NCI-H1105 (cell line): Measurements from ENCODE around the gene BCAS3.
A peak's percentile ranks its signal among the peaks of the same experiment; 100 is the strongest.

Source experiments
- DNase-seq: peaks from one replicate; lab custom pipeline; 2025; lab: John Stamatoyannopoulos, UW

The BCAS3 gene

GRCh38 chr17:60675997-60676396 lies 1.7 kb upstream of the BCAS3 start:
- DNase-seq, result no peak

DNA sequence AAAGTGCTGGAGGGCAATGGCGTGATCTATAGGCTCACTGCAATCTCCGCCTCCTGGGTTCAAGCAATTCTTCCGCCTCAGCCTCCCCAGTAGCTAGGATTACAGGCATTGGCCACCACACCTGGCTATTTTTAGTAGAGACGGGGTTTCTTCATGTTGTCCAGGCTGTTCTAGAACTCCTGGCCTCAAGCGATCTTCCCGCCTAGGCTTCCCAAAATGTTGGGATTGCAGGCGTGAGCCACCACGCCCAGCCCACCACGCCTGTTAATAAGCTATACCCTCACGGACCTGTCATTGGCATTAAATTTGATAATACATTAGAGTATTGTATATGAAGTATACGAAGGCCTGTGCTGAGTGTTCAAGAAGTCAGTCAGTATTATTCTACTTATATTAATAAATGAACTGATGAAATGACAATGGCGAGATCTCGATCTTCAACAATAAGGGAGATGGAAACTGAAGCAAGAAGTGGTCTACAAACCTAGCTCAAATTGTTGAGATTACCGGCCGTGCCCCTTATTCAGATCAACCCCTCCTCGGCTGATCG lies 818 bp upstream of the BCAS3 start:
- no peak for DNase-seq

DNA sequence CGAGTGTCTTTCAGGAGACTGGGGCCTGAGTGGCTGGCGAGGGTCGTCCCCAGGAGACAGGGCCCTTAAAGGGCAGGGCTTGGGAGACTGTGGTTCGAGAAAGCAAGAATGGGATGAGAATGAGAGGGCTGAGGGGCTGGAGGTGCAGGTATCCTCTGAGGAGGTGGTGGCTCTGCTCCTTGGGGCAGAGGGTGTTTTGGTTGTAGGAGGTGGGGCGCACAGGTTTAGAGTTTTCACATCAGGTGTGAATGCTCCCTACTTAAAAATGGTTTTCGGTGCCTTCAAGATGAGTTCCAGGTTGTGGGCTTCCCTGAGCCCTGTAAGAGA lies 430 bp downstream of the BCAS3 start:
- DNase-seq, result no peak

DNA sequence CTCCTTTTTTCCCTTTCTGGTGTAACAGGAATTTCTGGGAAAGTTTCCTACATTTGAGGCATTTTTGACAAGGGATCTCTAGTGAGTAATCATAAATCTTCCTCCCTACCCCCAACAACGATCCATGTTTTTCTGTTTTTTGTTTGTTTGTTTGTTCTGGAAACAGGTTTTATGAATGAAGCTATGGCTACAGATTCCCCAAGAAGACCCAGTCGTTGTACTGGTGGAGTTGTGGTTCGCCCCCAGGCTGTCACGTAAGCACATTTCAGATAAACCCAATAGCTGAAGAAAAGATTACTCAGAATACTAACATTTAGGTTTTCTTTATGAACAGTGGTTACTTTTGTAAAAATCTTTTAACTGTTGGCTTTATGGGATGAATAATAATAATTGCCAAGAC lies 1.6 kb downstream of the BCAS3 start:
- DNase-seq, result no peak

DNA sequence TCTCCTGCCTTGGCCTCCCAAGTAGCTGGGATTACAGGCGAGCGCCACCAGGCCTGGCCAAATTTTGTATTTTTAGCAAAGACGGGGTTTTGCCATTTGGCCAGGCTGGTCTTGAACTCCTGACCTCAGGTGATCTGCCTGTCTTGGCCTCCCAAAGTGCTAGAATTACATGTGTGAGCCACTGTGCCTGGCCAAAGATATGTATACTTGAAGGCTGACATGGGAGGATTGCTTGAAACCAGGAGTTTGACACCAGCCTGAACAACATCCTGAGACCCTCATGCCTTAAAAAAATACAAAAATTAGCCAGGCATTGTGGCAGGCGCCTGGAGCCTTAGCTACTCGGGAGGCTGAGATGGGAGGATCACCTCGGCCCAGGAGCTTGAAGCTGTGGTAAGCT lies 3.1 kb downstream of the BCAS3 start:
- DNase-seq, result no peak

DNA sequence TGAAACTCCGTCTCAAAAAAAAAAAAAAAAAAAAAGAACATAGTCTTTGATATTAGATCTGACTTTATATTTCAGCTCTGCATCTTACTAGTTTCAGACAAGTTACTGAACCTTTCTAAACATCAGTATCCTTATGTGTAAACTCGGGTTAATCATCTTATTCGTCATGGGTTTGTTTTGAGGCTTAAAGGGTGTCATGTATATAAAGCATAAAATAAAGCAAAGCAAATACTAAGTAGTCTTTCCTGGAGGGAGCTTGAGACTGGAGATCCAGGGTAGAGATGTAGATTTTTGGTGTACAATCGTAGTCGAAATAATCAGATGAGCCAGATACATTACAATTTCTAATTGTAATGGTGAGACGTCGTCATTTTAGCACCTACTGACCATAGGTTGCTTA lies 7.8 kb downstream of the BCAS3 start:
- no peak for DNase-seq

DNA sequence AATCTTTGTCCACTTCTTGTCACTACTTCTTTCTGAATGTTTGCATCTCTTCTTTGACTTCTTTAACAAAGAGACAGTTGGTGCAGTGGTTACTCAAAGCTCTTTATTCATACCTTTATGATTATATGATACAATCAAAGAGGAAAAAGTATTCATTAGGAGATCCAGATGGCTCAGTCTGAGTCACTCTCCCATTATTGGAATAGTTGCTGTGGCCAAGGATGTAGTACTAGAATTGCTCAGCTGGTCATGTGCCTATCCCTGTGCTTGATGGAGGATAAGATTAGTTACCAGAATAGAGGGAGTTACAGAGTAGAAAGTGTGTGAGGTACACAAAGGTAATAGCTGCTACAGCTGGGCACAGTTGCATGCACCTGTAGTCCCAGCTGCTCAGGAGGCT lies 18.3 kb downstream of the BCAS3 start:
- DNase-seq, result no peak

DNA sequence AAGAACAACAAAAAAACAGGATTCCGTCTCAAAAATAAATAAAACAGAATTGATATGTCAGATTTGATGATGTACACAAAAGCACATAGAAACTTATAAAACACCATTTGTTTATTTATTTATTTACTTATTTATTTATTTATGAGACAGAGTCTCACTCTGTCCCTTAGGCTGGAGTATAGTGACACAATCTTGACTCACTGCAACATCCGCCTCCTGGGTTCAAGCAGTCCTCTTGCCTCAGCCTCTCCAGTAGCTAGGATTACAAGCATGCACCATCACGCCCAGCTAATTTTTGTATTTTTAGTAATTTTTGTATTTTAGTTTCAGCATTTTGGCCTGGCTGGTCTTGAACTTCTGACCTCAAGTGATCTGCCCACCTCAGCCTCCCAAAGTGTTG lies 21.4 kb downstream of the BCAS3 start:
- no peak for DNase-seq

GRCh38 chr17:60704170-60704569 lies 26.5 kb downstream of the BCAS3 start:
- DNase-seq, result no peak

- DNase-seq, result no peak
Measured at GRCh38 chr17:60712675-60713074, 35.0 kb downstream of the BCAS3 start.

- no peak for DNase-seq
Measured at GRCh38 chr17:60713608-60714007, 36.0 kb downstream of the BCAS3 start.

- DNase-seq, result no peak
Measured at GRCh38 chr17:60716766-60717165, 39.1 kb downstream of the BCAS3 start.

GRCh38 chr17:60717814-60718213 lies 40.2 kb downstream of the BCAS3 start:
- no peak for DNase-seq

- DNase-seq, result peak; percentile 19
Measured at GRCh38 chr17:60720763-60721531, 43.3 kb downstream of the BCAS3 start.

- no peak for DNase-seq
Measured at GRCh38 chr17:60724647-60725046, 47.0 kb downstream of the BCAS3 start.

GRCh38 chr17:60729854-60730253 lies 52.2 kb downstream of the BCAS3 start:
- no peak for DNase-seq

GRCh38 chr17:60730273-60730672 lies 52.6 kb downstream of the BCAS3 start:
- no peak for DNase-seq

DNA sequence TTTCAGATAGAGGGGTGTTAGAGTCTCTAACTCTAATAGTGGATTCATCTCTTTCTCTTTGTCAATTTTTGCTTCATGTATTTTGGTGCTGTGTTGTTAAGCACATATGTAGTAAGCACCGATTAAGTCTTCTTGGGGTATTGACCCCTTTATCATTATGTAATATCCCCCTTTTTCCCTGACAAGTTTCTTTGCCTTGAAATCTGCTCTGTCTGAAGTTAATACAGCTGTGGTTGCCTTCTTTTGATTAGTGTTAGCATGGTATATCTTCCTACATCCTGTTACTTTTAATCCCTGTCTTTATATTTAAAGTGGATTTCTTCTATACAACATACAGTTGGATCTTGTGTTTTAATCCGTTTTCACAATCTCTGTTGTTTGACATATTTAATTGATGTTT lies 60.6 kb downstream of the BCAS3 start:
- DNase-seq, result no peak

- no peak for DNase-seq
Measured at GRCh38 chr17:60740584-60740983, 62.9 kb downstream of the BCAS3 start.

- DNase-seq, result no peak
Measured at GRCh38 chr17:60741031-60741430, 63.4 kb downstream of the BCAS3 start.

DNA sequence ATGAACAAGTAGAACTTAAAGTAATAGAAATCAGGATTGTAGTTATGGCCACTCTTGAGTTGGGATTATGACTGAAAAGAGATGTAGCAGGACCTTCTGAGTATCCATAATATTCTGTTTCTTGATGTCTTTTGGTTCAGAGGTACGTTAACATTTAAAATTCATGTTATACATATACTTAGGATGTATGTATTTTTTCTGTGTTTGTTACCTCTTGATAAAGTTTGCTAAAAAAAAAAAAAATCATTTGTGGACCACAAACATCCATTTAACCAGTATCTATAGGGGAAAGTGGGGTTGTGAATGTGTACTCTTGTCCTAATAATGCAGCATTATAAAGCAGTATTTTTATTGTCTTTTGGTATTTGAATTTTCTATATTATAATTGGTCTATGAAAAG lies 65.6 kb downstream of the BCAS3 start:
- DNase-seq, result no peak

DNA sequence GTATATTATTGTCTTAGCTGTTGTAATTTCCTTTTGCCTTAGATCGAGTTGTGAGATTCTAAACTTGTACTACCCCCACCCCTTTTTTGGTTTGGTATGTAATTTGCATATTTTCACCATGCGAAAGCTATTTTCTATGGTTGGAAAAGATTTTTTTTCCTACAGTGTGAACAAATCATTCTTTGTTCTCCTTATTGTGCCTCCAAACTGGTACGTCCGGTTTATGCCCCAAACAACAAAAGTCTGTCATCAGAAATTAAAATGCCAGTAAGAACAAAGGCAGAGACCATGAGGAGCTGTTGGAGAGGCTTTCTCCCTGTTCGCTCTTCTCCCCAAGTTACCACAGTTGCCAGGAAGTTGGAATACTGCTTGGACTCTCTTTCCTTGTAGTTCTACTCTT lies 66.1 kb downstream of the BCAS3 start:
- DNase-seq, result no peak

DNA sequence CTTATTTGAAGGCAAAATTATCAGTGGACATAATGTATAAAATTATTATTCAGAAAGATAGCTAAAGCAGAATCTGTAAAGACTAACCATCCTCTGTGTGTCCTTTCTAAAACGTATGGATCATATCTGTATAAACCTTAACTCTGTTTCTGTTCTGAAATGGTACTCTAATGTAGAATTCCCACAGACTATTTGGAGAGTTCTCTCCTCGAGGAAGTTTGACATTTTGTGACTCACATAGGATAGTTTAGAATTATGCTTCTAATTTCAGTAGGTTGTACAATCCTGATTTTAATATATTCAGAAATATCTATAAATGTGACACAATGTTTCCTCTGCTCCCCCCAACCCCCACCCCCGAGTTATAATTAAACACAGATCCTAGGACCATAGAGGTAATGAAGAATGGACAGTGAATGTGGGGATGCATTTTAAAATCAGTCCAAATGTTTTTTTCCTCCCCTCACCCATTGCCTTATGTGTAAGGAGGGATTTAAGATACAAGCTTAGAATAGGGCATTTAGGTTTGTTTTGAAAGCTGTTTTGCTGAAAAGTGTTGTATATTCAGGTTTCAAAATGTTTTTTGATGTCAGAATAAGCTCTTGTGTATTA lies 66.8 kb downstream of the BCAS3 start:
- no peak for DNase-seq

DNA sequence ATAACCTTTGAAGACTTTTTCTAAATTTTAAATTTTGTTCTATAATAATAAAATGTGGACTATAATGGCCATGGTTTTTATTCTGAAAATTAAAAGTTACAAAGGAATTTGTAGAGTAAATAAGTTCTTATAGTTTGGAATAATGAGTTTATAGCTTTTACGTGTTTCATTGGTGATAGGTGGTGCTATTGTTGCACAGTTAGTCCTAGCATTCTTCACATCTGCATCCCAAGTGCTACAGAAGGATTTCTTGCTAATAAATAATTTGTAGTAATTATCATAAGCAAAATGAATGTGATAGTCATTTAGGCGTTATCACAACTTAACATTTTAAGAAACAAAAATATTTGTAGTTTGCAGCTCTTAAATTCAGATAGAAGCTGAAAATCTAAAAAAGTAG lies 67.9 kb downstream of the BCAS3 start:
- DNase-seq, result no peak
